ENCODE measurements around the gene CCL20. TPM values are rescaled to one million over a fixed set of nuclear protein-coding genes. Genes with fewer than 3 reads are reported as not detected.

CCL20 gene
- polyA plus RNA-seq, 1 of the 3 experiments (the other 2 are of a cell fraction) = 0.12 TPM

DNA sequence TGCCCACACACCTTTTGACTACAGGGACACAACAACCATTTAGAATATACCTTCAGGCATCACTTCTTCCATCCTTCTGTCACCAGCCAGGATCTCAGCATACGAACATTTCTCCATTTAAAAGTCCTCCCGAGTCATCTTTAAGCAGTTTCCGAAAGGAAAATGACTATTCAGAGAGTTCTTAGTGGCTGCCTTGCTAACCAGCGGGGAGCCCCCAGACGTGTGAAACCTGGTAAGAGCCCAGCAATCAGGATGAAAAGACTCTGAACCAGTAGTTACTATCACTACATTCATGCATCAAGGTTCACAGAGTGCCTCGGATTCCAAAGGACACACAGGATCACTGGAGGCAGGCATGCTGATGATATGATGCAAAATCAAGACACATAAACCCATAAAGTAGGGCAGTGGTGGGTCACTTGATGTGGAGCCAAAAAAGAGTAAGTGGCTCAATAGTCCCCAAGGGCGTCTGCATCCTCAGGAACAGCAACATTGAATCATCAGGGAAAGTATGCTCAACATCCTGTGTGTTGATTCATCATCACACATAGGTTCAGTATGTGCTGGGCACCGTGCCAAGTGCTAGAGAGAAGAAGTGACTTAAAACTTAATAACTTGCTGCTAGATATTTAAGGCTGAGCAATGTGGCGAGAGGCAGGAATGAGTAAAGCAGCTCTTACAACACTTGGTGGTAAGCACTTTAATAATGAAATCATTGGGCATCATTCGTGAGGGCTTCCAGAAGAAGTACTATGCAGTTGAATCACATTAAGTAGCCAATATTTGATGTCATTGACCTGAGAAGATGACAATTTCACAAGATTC lies 4.4 kb downstream of the CCL20 start:
- Histone ChIP-seq H3F3A (replicated peaks; ENCODE audit: insufficient read depth) (peaks cover 24% of the 10 kb centered on the region), H3K4me3 (ENCODE audit: low read depth in 2 of 2, low read length in 1 of 2) (peak overlapping the region; percentile 17 to 50; a peak in 3 of 4 replicates), H3K36me3 (replicated peaks in 1 of 2; ENCODE audit: control insufficient read depth in 1 of 2, insufficient read depth in 2 of 2, low read length in 1 of 2) (no peaks in the 10 kb centered on the region), H3K9me3 (no peaks in the 10 kb centered on the region), H3K27me3 (ENCODE audit: insufficient read depth) (no peaks in the 10 kb centered on the region), H3K27ac (ENCODE audit: low read depth in 2 of 2, low read length in 1 of 2) (peak overlapping the region in 1 of 2 experiments; percentile 92; a peak in 3 of 4 replicates), H2AFZ (ENCODE audit: low read depth) (peak overlapping the region; percentile 55; the same call in 1 of the 2 replicates), H3K9me2 (no peaks in the 10 kb centered on the region), H3K9ac (peak overlapping the region; percentile 60), H3K79me2 (ENCODE audit: insufficient read depth) (peaks cover 4% of the 10 kb centered on the region; the same call in 1 of the 2 replicates), H4K20me1 (ENCODE audit: insufficient read depth) (no peaks in the 10 kb centered on the region), H3K4me1 (ENCODE audit: control insufficient read depth in 1 of 2, insufficient read depth in 2 of 2, low read depth in 1 of 2, low read length in 1 of 2) (peaks cover 0 to 16% of the 10 kb centered on the region in 2 experiments; a peak in 2 of 4 replicates), H3K4me2 (peak overlapping the region; percentile 79)
- ChIA-PET CTCF (interaction anchor here (0.6 kb wide), 1 partner anchor 1937 kb away, joined by 3 read pairs; no protein-coding TSS in a partner anchor), POLR2A (no interaction called here)
- WGBS (ENCODE audit: low lambda C conversion rate) = 2% methylated on average over 10 of the region's 10 CpGs
- peak; percentile 4 for DNase-seq
- peak; percentile 86 for TF ChIP-seq TEAD4 (IDR thresholded peaks at IDR 0.05; ENCODE audit: borderline replicate concordance, insufficient read depth)
- TF ChIP-seq USF1 (IDR thresholded peaks at IDR 0.05; ENCODE audit: borderline replicate concordance, low read depth) = no peak
- no peak for TF ChIP-seq ELF1 (IDR thresholded peaks at IDR 0.05)
- peak; percentile 11; the same call in 1 of the 2 replicates for TF ChIP-seq SIN3A (IDR thresholded peaks at IDR 0.05; ENCODE audit: borderline replicate concordance, low read depth, low read length)
- no peak for TF ChIP-seq GATA2 (CRISPR knock-in tag; IDR thresholded peaks at IDR 0.05)
- peak; percentile 96 for TF ChIP-seq RXRA (IDR thresholded peaks at IDR 0.05; ENCODE audit: borderline replicate concordance, low read depth)
- no peak for TF ChIP-seq NRF1 (IDR thresholded peaks at IDR 0.05; ENCODE audit: low read depth, low read length)
- TF ChIP-seq GABPA (IDR thresholded peaks at IDR 0.05; ENCODE audit: low read depth) = no peak; the same call in 1 of the 2 replicates
- TF ChIP-seq, protein P1, sequence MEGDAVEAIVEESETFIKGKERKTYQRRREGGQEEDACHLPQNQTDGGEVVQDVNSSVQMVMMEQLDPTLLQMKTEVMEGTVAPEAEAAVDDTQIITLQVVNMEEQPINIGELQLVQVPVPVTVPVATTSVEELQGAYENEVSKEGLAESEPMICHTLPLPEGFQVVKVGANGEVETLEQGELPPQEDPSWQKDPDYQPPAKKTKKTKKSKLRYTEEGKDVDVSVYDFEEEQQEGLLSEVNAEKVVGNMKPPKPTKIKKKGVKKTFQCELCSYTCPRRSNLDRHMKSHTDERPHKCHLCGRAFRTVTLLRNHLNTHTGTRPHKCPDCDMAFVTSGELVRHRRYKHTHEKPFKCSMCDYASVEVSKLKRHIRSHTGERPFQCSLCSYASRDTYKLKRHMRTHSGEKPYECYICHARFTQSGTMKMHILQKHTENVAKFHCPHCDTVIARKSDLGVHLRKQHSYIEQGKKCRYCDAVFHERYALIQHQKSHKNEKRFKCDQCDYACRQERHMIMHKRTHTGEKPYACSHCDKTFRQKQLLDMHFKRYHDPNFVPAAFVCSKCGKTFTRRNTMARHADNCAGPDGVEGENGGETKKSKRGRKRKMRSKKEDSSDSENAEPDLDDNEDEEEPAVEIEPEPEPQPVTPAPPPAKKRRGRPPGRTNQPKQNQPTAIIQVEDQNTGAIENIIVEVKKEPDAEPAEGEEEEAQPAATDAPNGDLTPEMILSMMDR (IDR thresholded peaks at IDR 0.05) = no peak; the same call in 1 of the 2 replicates
- TF ChIP-seq MXI1 (IDR thresholded peaks at IDR 0.05; ENCODE audit: low read depth, low read length) = no peak
- peak; percentile 96 for TF ChIP-seq JUND (IDR thresholded peaks at IDR 0.05)
- no peak for TF ChIP-seq FOXJ3 (CRISPR knock-in tag; IDR thresholded peaks at IDR 0.05)
- TF ChIP-seq SMC3 (IDR thresholded peaks at IDR 0.05; ENCODE audit: low read depth, low read length) = no peak
- TF ChIP-seq FOXM1 (IDR thresholded peaks at IDR 0.05; ENCODE audit: low read depth) = peak; percentile 61; the same call in 1 of the 2 replicates
- TF ChIP-seq RCOR1 (IDR thresholded peaks at IDR 0.05; ENCODE audit: low read length) = no peak
- peak; percentile 80 for TF ChIP-seq PBX3 (IDR thresholded peaks at IDR 0.05)
- no peak for TF ChIP-seq RAD21 (IDR thresholded peaks at IDR 0.05; ENCODE audit: low read length)
- TF ChIP-seq EP300 (IDR thresholded peaks at IDR 0.05; ENCODE audit: borderline replicate concordance in 1 of 2, low read depth in 1 of 2, low read length in 1 of 2) = peak in 1 of 2 experiments; percentile 93; a peak in 2 of 4 replicates
- TF ChIP-seq FOSL2 (IDR thresholded peaks at IDR 0.05; ENCODE audit: borderline replicate concordance, low read depth) = peak; percentile 98
- TF ChIP-seq POLR2AphosphoS5 (IDR thresholded peaks at IDR 0.05; ENCODE audit: low read depth, low read length) = peak; percentile 85; the same call in 1 of the 2 replicates
- TF ChIP-seq REST (IDR thresholded peaks at IDR 0.05; ENCODE audit: low read depth, low read length) = peak; percentile 69
- TF ChIP-seq, protein P2, sequence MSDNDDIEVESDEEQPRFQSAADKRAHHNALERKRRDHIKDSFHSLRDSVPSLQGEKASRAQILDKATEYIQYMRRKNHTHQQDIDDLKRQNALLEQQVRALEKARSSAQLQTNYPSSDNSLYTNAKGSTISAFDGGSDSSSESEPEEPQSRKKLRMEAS (IDR thresholded peaks at IDR 0.05; ENCODE audit: low read depth) = 0 out of 2 replicates have a peak, but pooled peaks have one; percentile 60
- no peak for TF ChIP-seq TAF1 (IDR thresholded peaks at IDR 0.05; ENCODE audit: borderline replicate concordance, low read depth, low read length)

Data from SK-N-SH (cell line).